CD4-positive, alpha-beta T cell treated with Interferon alpha-2 for 1 hour (primary cell): Measurements from ENCODE around the gene PSPN.
"Not testable (repeated sequence)": the region's sequence is repeated elsewhere in the genome, so short reads cannot be mapped to it uniquely, and the experiment has no call there.

ENCODE experiments used
- DNase-seq, 2 donors: peaks; one replicate each; pipeline ENCODE4 v3.0.0-alpha.2; 2020 to 2022

The PSPN gene

GRCh38 chr19:6402837-6403608 is 27.3 kb upstream of the PSPN start:
- no peak for DNase-seq

- DNase-seq = no peak
Measured at GRCh38 chr19:6402058-6402457, 26.3 kb upstream of the PSPN start.

GRCh38 chr19:6400062-6400944 is 24.6 kb upstream of the PSPN start:
- not testable (repeated sequence) for DNase-seq

GRCh38 chr19:6396305-6396704 is 20.6 kb upstream of the PSPN start:
- no peak for DNase-seq

GRCh38 chr19:6394831-6395230 is 19.1 kb upstream of the PSPN start:
- DNase-seq = no peak

GRCh38 chr19:6393983-6394412 is 18.3 kb upstream of the PSPN start:
- DNase-seq = peak; percentile 76 to 78

- DNase-seq = peak; percentile 95 to 96
Measured at GRCh38 chr19:6393074-6393982, 17.6 kb upstream of the PSPN start, which contains the start of gene GTF2F1. GTF2F1 (minus strand) TSS chr19:6393164; CDS start chr19:6392995, 169 bp downstream.

- peak in 1 of 2 donors; percentile 27 for DNase-seq
Measured at GRCh38 chr19:6392221-6393073, 16.7 kb upstream of the PSPN start.

- DNase-seq = no peak
Measured at GRCh38 chr19:6387372-6387771, 11.6 kb upstream of the PSPN start.

- DNase-seq = no peak
Measured at GRCh38 chr19:6384381-6384780, 8.6 kb upstream of the PSPN start.

- DNase-seq = no peak
Measured at GRCh38 chr19:6383188-6383587, 7.5 kb upstream of the PSPN start.

- no peak for DNase-seq
Measured at GRCh38 chr19:6381030-6381750, 5.5 kb upstream of the PSPN start.

GRCh38 chr19:6379744-6380143 is 4.0 kb upstream of the PSPN start:
- DNase-seq = no peak

- DNase-seq = no peak
Measured at GRCh38 chr19:6378486-6378885, 2.8 kb upstream of the PSPN start.

- no peak for DNase-seq
Measured at GRCh38 chr19:6378041-6378440, 2.3 kb upstream of the PSPN start.

GRCh38 chr19:6376512-6377190 is 918 bp upstream of the PSPN start:
- no peak for DNase-seq

GRCh38 chr19:6374711-6375410 is 872 bp downstream of the PSPN start:
- DNase-seq = no peak

- no peak for DNase-seq
Measured at GRCh38 chr19:6374161-6374709, 1.5 kb downstream of the PSPN start.

GRCh38 chr19:6373813-6374108 is 2.0 kb downstream of the PSPN start:
- DNase-seq = no peak
